HepG2 (cell line): ENCODE data around the gene HTR6. TPM values are rescaled to one million over a fixed set of nuclear protein-coding genes. Genes with fewer than 3 reads are reported as not detected.

ENCODE experiments used
- ATRX ChIP-seq: sonication (generic); formaldehyde crosslinking; IDR thresholded peaks from 2 replicates; pipeline ENCODE4 v1.4.0; 2020; ENCODE audit warnings: missing genetic modification reagents, borderline replicate concordance
- BRD4 ChIP-seq: sonication (generic); formaldehyde crosslinking; IDR thresholded peaks from 2 replicates; pipeline ENCODE4 v1.4.0; 2020; ENCODE audit warnings: missing genetic modification reagents
- EEA1 ChIP-seq: sonication (generic); formaldehyde crosslinking; IDR thresholded peaks from 2 replicates; pipeline ENCODE4 v1.5.1; 2020; ENCODE audit warnings: mild to moderate bottlenecking, missing genetic modification reagents, borderline replicate concordance
- HMG20A ChIP-seq: IDR thresholded peaks from 2 replicates; pipeline ENCODE4 v1.6.1; 2016; ENCODE audit warnings: borderline replicate concordance
- KAT7 ChIP-seq: IDR thresholded peaks from 2 replicates; pipeline ENCODE4 v1.6.1; 2018; ENCODE audit warnings: borderline replicate concordance, missing compliant biosample characterization
- NFIB ChIP-seq: sonication (generic); formaldehyde crosslinking; IDR thresholded peaks from 2 replicates; pipeline ENCODE4 v1.9.0; 2021; ENCODE audit warnings: missing genetic modification reagents, mild to moderate bottlenecking, borderline replicate concordance
- PCBP1 ChIP-seq: fragments of 200-400 bp; formaldehyde crosslinking; IDR thresholded peaks from 2 replicates; pipeline ENCODE4 v1.6.1; 2017; ENCODE audit warnings: mild to moderate bottlenecking, low read depth, low read length, borderline replicate concordance
- RXRA ChIP-seq: sonication (generic); formaldehyde crosslinking; IDR thresholded peaks from 2 replicates; pipeline ENCODE4 v1.5.1; 2020; ENCODE audit warnings: missing genetic modification reagents
- XRCC5 ChIP-seq: fragments of 200-400 bp; formaldehyde crosslinking; optimal IDR thresholded peaks from 2 replicates; pipeline ENCODE3; 2017; ENCODE audit warnings: mild to moderate bottlenecking, low read length
- ZBTB3 ChIP-seq: sonication (generic); formaldehyde crosslinking; IDR thresholded peaks from 2 replicates; pipeline ENCODE4 v1.4.0; 2020; ENCODE audit warnings: low read depth, mild to moderate bottlenecking, moderate library complexity, missing genetic modification reagents, borderline replicate concordance
- ZFP82 ChIP-seq: sonication (generic); formaldehyde crosslinking; IDR thresholded peaks from 2 replicates; pipeline ENCODE4 v1.5.1; 2020; ENCODE audit warnings: mild to moderate bottlenecking, missing genetic modification reagents, borderline replicate concordance
- ZNF138 ChIP-seq: sonication (generic); formaldehyde crosslinking; IDR thresholded peaks from 2 replicates; pipeline ENCODE4 v1.5.0; 2020; ENCODE audit warnings: mild to moderate bottlenecking, low read depth, missing genetic modification reagents
- ZNF605 ChIP-seq: sonication (generic); formaldehyde crosslinking; IDR thresholded peaks from 2 replicates; pipeline ENCODE4 v1.8.0; 2022; ENCODE audit warnings: mild to moderate bottlenecking, missing genetic modification reagents
- ZNF75D ChIP-seq: sonication (generic); formaldehyde crosslinking; IDR thresholded peaks from 2 replicates; pipeline ENCODE4 v1.8.1; 2023; ENCODE audit warnings: missing genetic modification reagents, mild to moderate bottlenecking, borderline replicate concordance
- ZSCAN22 ChIP-seq: sonication (generic); formaldehyde crosslinking; IDR thresholded peaks from 2 replicates; pipeline ENCODE4 v1.4.0; 2020; ENCODE audit warnings: mild to moderate bottlenecking, missing genetic modification reagents
- polyA plus RNA-seq, 8 experiments: library from polyadenylated mRNA; depleted of rRNA in 3 of 8; stranded (reverse) in 7 of 8; unstranded in 1 of 8; fragments of >200 nt; fragmentation: Illumina TruSeq in 4 of 8; extraction: Trizol in 4 of 8; gene quantifications; 2 replicates each; pipeline versions ENCODE4 v1.2.1 to v1.2.3, GENCODE V29; 2011 to 2016; ENCODE audit warnings: low read depth in 4 of 8, missing spikeins in 1 of 8, mixed read lengths in 1 of 8; ENCODE audit not compliant: insufficient read depth in 1 of 8
- total RNA-seq, 5 experiments: library from RNA; depleted of rRNA; stranded (reverse); fragments of >200 nt; fragmentation: Illumina TruSeq; extraction: Trizol; gene quantifications; 2 replicates each; pipeline ENCODE4 v1.2.3, GENCODE V29; 2016; ENCODE audit warnings: low read depth in 1 of 5
- TF ChIP-seq, protein P1 (sequence below): sonication (generic); formaldehyde crosslinking; IDR thresholded peaks from one replicate; pipeline ENCODE4 v1.5.1; 2020; ENCODE audit warnings: mild to moderate bottlenecking, missing genetic modification reagents; ENCODE audit errors: not compliant biosample characterization
- TF ChIP-seq, protein P2 (sequence below): sonication (generic); formaldehyde crosslinking; IDR thresholded peaks from 2 replicates; pipeline ENCODE4 v1.4.0; 2020; ENCODE audit warnings: missing genetic modification reagents, borderline replicate concordance

The HTR6 gene
- total and polyA plus RNA-seq, 2 of the 13 experiments (the other 11 are each of a cell fraction or from before 2014, with no cell fraction given), result 0.04 TPM; not detected in 1

DNA sequence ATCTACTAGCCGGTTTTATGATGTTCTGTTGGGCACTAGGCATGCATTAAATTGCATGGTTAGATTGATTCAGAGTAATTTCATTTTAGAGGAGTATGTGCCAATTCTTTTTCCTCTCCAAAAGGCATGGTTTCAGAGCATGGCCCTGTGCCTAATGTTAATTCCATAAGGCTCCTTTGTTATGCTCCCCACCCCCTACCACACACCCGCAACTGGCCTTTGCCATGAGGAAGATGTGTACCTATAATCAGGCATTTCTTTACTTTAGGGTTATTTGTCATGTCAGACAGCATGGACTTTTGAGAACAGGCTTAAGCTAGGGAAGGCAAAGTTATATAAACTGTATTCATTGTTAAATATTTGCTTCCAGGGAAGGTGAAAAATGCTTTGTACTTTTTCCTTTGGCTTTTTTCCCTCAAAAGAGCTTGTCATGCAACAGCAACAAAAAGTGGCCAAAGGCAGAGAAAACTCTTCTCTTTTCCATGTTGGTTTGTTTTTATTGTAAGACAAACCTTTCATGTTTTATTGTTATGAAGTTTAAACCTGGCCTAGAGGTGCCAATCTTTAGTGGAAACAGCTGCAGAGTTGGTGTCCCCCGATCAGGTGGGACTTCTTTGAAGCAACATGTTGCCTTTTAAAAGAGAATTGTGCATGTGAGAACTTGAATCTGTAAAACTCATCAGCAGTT is 44.8 kb upstream of the HTR6 start (continued):
- TF ChIP-seq EEA1 (CRISPR knock-in tag) (no peak), PCBP1 (no peak), ZNF605 (CRISPR knock-in tag) (no peak), HMG20A (CRISPR knock-in tag) (peak; percentile 92; the same call in 1 of the 2 replicates), ZSCAN22 (CRISPR knock-in tag) (no peak), ZBTB3 (CRISPR knock-in tag) (no peak), XRCC5 (no peak), RXRA (peak; percentile 64; the same call in 1 of the 2 replicates), BRD4 (CRISPR knock-in tag) (no peak), ZFP82 (CRISPR knock-in tag) (no peak), KAT7 (CRISPR knock-in tag) (no peak), ZNF75D (no peak), ZNF138 (no peak), ATRX (CRISPR knock-in tag) (no peak), NFIB (CRISPR knock-in tag) (no peak)
- TF ChIP-seq, protein P1, sequence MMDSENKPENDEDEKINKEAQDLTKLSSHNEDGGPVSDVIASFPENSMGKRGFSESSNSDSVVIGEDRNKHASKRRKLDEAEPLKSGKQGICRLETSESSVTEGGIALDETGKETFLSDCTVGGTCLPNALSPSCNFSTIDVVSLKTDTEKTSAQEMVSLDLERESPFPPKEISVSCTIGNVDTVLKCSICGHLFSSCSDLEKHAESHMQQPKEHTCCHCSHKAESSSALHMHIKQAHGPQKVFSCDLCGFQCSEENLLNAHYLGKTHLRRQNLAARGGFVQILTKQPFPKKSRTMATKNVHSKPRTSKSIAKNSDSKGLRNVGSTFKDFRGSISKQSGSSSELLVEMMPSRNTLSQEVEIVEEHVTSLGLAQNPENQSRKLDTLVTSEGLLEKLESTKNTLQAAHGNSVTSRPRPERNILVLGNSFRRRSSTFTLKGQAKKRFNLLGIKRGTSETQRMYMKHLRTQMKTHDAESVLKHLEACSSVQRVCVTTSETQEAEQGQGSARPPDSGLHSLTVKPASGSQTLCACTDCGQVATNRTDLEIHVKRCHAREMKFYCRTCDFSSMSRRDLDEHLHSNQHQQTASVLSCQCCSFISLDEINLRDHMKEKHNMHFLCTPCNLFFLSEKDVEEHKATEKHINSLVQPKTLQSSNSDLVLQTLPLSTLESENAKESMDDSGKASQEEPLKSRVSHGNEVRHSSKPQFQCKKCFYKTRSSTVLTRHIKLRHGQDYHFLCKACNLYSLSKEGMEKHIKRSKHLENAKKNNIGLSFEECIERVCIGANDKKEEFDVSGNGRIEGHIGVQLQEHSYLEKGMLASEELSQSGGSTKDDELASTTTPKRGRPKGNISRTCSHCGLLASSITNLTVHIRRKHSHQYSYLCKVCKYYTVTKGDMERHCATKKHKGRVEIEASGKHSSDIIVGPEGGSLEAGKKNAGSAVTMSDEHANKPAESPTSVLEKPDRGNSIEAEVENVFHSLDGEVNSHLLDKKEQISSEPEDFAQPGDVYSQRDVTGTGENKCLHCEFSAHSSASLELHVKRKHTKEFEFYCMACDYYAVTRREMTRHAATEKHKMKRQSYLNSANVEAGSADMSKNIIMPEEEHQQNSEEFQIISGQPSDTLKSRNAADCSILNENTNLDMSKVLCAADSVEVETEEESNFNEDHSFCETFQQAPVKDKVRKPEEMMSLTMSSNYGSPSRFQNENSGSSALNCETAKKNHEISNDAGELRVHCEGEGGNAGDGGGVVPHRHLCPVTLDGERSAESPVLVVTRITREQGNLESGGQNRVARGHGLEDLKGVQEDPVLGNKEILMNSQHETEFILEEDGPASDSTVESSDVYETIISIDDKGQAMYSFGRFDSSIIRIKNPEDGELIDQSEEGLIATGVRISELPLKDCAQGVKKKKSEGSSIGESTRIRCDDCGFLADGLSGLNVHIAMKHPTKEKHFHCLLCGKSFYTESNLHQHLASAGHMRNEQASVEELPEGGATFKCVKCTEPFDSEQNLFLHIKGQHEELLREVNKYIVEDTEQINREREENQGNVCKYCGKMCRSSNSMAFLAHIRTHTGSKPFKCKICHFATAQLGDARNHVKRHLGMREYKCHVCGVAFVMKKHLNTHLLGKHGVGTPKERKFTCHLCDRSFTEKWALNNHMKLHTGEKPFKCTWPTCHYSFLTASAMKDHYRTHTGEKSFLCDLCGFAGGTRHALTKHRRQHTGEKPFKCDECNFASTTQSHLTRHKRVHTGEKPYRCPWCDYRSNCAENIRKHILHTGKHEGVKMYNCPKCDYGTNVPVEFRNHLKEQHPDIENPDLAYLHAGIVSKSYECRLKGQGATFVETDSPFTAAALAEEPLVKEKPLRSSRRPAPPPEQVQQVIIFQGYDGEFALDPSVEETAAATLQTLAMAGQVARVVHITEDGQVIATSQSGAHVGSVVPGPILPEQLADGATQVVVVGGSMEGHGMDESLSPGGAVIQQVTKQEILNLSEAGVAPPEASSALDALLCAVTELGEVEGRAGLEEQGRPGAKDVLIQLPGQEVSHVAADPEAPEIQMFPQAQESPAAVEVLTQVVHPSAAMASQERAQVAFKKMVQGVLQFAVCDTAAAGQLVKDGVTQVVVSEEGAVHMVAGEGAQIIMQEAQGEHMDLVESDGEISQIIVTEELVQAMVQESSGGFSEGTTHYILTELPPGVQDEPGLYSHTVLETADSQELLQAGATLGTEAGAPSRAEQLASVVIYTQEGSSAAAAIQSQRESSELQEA (CRISPR knock-in tag), result no peak
- TF ChIP-seq, protein P2, sequence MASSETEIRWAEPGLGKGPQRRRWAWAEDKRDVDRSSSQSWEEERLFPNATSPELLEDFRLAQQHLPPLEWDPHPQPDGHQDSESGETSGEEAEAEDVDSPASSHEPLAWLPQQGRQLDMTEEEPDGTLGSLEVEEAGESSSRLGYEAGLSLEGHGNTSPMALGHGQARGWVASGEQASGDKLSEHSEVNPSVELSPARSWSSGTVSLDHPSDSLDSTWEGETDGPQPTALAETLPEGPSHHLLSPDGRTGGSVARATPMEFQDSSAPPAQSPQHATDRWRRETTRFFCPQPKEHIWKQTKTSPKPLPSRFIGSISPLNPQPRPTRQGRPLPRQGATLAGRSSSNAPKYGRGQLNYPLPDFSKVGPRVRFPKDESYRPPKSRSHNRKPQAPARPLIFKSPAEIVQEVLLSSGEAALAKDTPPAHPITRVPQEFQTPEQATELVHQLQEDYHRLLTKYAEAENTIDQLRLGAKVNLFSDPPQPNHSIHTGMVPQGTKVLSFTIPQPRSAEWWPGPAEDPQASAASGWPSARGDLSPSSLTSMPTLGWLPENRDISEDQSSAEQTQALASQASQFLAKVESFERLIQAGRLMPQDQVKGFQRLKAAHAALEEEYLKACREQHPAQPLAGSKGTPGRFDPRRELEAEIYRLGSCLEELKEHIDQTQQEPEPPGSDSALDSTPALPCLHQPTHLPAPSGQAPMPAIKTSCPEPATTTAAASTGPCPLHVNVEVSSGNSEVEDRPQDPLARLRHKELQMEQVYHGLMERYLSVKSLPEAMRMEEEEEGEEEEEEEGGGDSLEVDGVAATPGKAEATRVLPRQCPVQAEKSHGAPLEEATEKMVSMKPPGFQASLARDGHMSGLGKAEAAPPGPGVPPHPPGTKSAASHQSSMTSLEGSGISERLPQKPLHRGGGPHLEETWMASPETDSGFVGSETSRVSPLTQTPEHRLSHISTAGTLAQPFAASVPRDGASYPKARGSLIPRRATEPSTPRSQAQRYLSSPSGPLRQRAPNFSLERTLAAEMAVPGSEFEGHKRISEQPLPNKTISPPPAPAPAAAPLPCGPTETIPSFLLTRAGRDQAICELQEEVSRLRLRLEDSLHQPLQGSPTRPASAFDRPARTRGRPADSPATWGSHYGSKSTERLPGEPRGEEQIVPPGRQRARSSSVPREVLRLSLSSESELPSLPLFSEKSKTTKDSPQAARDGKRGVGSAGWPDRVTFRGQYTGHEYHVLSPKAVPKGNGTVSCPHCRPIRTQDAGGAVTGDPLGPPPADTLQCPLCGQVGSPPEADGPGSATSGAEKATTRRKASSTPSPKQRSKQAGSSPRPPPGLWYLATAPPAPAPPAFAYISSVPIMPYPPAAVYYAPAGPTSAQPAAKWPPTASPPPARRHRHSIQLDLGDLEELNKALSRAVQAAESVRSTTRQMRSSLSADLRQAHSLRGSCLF (CRISPR knock-in tag), result no peak
